GM19467 (cell line): ENCODE measurements around the gene RGS17.
"Not testable (repeated sequence)": the region's sequence is repeated elsewhere in the genome, so short reads cannot be mapped to it uniquely, and the experiment has no call there.

Source experiments
- ATAC-seq: cut with Tn5 transposase; IDR thresholded peaks from one replicate; pipeline ENCODE4 v1.9.1; 2021; ENCODE audit warnings: mild to moderate bottlenecking, moderate library complexity; ENCODE audit not compliant: unreplicated experiment

RGS17 gene

GRCh38 chr6:152999538-152999937 is 131.5 kb downstream of the RGS17 start:
- not testable (repeated sequence) for ATAC-seq

GRCh38 chr6:152993847-152994246 is 137.2 kb downstream of the RGS17 start:
- no peak for ATAC-seq

- ATAC-seq = no peak
Measured at GRCh38 chr6:152993431-152993830, 137.7 kb downstream of the RGS17 start.

GRCh38 chr6:152986978-152987377 is 144.1 kb downstream of the RGS17 start:
- ATAC-seq = no peak

- ATAC-seq = not testable (repeated sequence)
Measured at GRCh38 chr6:152985300-152985699, 145.8 kb downstream of the RGS17 start.

GRCh38 chr6:152984513-152984872 is 146.6 kb downstream of the RGS17 start:
- ATAC-seq = peak; percentile 23

GRCh38 chr6:152983637-152984512 is 147.2 kb downstream of the RGS17 start:
- ATAC-seq = no peak

GRCh38 chr6:152982904-152983636 is 148.0 kb downstream of the RGS17 start, which contains the start of gene FBXO5:
TSS of gene FBXO5 (minus strand) at chr6:152983041. CDS start at chr6:152982959, 82 bp downstream.
- ATAC-seq = peak; percentile 85

GRCh38 chr6:152981989-152982903 is 148.8 kb downstream of the RGS17 start:
- no peak for ATAC-seq

GRCh38 chr6:152981219-152981618 is 149.9 kb downstream of the RGS17 start:
- no peak for ATAC-seq

GRCh38 chr6:152980656-152981055 is 150.4 kb downstream of the RGS17 start:
- no peak for ATAC-seq

- ATAC-seq = no peak
Measured at GRCh38 chr6:152979116-152979515, 152.0 kb downstream of the RGS17 start.

- ATAC-seq = no peak
Measured at GRCh38 chr6:152978058-152978457, 153.0 kb downstream of the RGS17 start.

GRCh38 chr6:152977556-152977955 is 153.5 kb downstream of the RGS17 start:
- no peak for ATAC-seq

GRCh38 chr6:152976749-152977148 is 154.3 kb downstream of the RGS17 start:
- ATAC-seq = no peak

- no peak for ATAC-seq
Measured at GRCh38 chr6:152975204-152975915, 155.7 kb downstream of the RGS17 start.

- ATAC-seq = no peak
Measured at GRCh38 chr6:152973916-152974315, 157.2 kb downstream of the RGS17 start.

GRCh38 chr6:152969688-152970418 is 161.2 kb downstream of the RGS17 start:
- no peak for ATAC-seq

- not testable (repeated sequence) for ATAC-seq
Measured at GRCh38 chr6:152966168-152966894, 164.8 kb downstream of the RGS17 start.
